Measurements from ENCODE around the gene RAD21L1.

DNA sequence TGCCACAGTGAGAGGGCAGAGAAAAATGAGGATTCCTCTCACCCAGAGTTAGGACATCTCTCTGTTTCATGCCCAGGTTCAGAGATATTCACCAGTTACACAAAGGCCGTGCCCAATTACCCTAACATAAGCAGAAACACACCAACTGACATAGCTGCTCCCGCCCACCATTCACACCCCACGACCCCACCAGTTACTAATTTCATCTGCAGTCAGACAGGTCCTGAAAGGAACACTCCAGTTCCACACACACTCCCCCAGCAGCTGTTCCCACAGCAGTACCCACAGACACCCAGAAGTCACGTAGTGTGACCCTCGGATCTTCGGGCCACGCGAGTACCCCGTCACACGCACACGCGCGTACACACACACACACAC lies 41.6 kb upstream of the RAD21L1 start:
- TF ChIP-seq, protein P1, sequence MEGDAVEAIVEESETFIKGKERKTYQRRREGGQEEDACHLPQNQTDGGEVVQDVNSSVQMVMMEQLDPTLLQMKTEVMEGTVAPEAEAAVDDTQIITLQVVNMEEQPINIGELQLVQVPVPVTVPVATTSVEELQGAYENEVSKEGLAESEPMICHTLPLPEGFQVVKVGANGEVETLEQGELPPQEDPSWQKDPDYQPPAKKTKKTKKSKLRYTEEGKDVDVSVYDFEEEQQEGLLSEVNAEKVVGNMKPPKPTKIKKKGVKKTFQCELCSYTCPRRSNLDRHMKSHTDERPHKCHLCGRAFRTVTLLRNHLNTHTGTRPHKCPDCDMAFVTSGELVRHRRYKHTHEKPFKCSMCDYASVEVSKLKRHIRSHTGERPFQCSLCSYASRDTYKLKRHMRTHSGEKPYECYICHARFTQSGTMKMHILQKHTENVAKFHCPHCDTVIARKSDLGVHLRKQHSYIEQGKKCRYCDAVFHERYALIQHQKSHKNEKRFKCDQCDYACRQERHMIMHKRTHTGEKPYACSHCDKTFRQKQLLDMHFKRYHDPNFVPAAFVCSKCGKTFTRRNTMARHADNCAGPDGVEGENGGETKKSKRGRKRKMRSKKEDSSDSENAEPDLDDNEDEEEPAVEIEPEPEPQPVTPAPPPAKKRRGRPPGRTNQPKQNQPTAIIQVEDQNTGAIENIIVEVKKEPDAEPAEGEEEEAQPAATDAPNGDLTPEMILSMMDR (IDR thresholded peaks at IDR 0.05; ENCODE audit: insufficient read depth, low read length) = no peak
- no peak for TF ChIP-seq GABPA (IDR thresholded peaks at IDR 0.05; ENCODE audit: low read depth)

All from HL-60 (cell line).